AG08395 (cell line): ENCODE measurements around the gene HEBP1.
"Not testable (repeated sequence)": the region's sequence is repeated elsewhere in the genome, so short reads cannot be mapped to it uniquely, and the experiment has no call there.

Experiments
- DNase-seq: peaks from one replicate; pipeline ENCODE4 v3.0.0; 2012; ENCODE audit warnings: mixed read lengths, low spot score

Gene HEBP1

GRCh38 chr12:12999959-13000615 is at the start of gene HEBP1:
Gene HEBP1 (minus strand): TSS chr12:13000265. CDS start chr12:13000114, 151 bp downstream.
- DNase-seq, result peak; percentile 98

- DNase-seq, result peak; percentile 63
Measured at GRCh38 chr12:13049816-13050215, 49.8 kb upstream of the HEBP1 start.

- DNase-seq, result no peak
Measured at GRCh38 chr12:13046964-13047363, 46.9 kb upstream of the HEBP1 start.

- DNase-seq, result no peak
Measured at GRCh38 chr12:13045816-13046215, 45.8 kb upstream of the HEBP1 start.

- peak; percentile 35 for DNase-seq
Measured at GRCh38 chr12:13044906-13045299, 44.8 kb upstream of the HEBP1 start.

- peak; percentile 92 for DNase-seq
Measured at GRCh38 chr12:13044002-13044905, 44.2 kb upstream of the HEBP1 start, which contains the start of gene FAM234B. Gene FAM234B (plus strand): TSS chr12:13044381. CDS start chr12:13044404, 23 bp downstream.

- no peak for DNase-seq
Measured at GRCh38 chr12:13042666-13043230, 42.7 kb upstream of the HEBP1 start.

- no peak for DNase-seq
Measured at GRCh38 chr12:13041224-13041623, 41.2 kb upstream of the HEBP1 start.

GRCh38 chr12:13039328-13039956 is 39.4 kb upstream of the HEBP1 start:
- DNase-seq, result no peak

- peak; percentile 85 for DNase-seq
Measured at GRCh38 chr12:13038491-13039161, 38.6 kb upstream of the HEBP1 start.

GRCh38 chr12:13036881-13037280 is 36.8 kb upstream of the HEBP1 start:
- no peak for DNase-seq

GRCh38 chr12:13035335-13035734 is 35.3 kb upstream of the HEBP1 start:
- not testable (repeated sequence) for DNase-seq

GRCh38 chr12:13033476-13033875 is 33.4 kb upstream of the HEBP1 start:
- DNase-seq, result peak; percentile 24

GRCh38 chr12:13032164-13032563 is 32.1 kb upstream of the HEBP1 start:
- no peak for DNase-seq

GRCh38 chr12:13030541-13031291 is 30.7 kb upstream of the HEBP1 start:
- no peak for DNase-seq

- no peak for DNase-seq
Measured at GRCh38 chr12:13028825-13029570, 28.9 kb upstream of the HEBP1 start.

- no peak for DNase-seq
Measured at GRCh38 chr12:13027508-13027907, 27.4 kb upstream of the HEBP1 start.

GRCh38 chr12:13027032-13027431 is 27.0 kb upstream of the HEBP1 start:
- no peak for DNase-seq

- no peak for DNase-seq
Measured at GRCh38 chr12:13026286-13026685, 26.2 kb upstream of the HEBP1 start.

- no peak for DNase-seq
Measured at GRCh38 chr12:13024531-13024916, 24.5 kb upstream of the HEBP1 start.
